WTC11 (cell line): ENCODE measurements around the gene ZMAT1. TPM values are rescaled to one million over a fixed set of nuclear protein-coding genes. Genes with fewer than 3 reads are reported as not detected.

Experiments used
- ATAC-seq: fragments of 200-7000 bp; cut with Tn5 transposase; 2 replicates; pipeline ENCODE4 v1.10.0; 2021; ENCODE audit warnings: mild to moderate bottlenecking, moderate library complexity
- CTCF ChIA-PET: fragments of 300-600 bp; sonication (Branson Sonifier 250); formaldehyde crosslinking; loops from one replicate; lab custom pipeline; 2021; ENCODE audit warnings: antibody characterized with exemption; lab: Charles Lee
- POLR2A ChIA-PET: fragments of 350-600 bp; sonication (Branson Sonifier 250); formaldehyde crosslinking; loops from one replicate; lab custom pipeline; 2021; ENCODE audit warnings: antibody characterized with exemption; lab: Charles Lee
- DNase-seq: peaks from one replicate; pipeline ENCODE4 v3.0.0; 2021; ENCODE audit warnings: low spot score
- H3K27ac Mint-ChIP-seq: 2 replicates; pipeline ENCODE4 v1.8.0; 2021; ENCODE audit warnings: mixed read lengths
- H3K27me3 Mint-ChIP-seq: 2 replicates; pipeline ENCODE4 v1.8.0; 2021; ENCODE audit warnings: low read depth, mild to moderate bottlenecking, moderate library complexity, mixed read lengths
- H3K36me3 Mint-ChIP-seq: 2 replicates; pipeline ENCODE4 v1.8.0; 2021; ENCODE audit warnings: mixed read lengths
- H3K4me1 Mint-ChIP-seq: 2 replicates; pipeline ENCODE4 v1.8.0; 2022; ENCODE audit warnings: mixed read lengths
- H3K4me3 Mint-ChIP-seq: 2 replicates; pipeline ENCODE4 v1.8.0; 2021; ENCODE audit warnings: mild to moderate bottlenecking, moderate library complexity, mixed read lengths
- H3K9me3 Mint-ChIP-seq: 2 replicates; pipeline ENCODE4 v1.8.0; 2021; ENCODE audit warnings: mixed read lengths
- CBFB ChIP-seq: sonication (generic); formaldehyde crosslinking; IDR thresholded peaks from 2 replicates; pipeline ENCODE4 v1.8.1; 2022; ENCODE audit warnings: mild to moderate bottlenecking, low read depth, missing genetic modification reagents
- ETV6 ChIP-seq: sonication (generic); formaldehyde crosslinking; IDR thresholded peaks from 2 replicates; pipeline ENCODE4 v1.8.1; 2022; ENCODE audit warnings: mild to moderate bottlenecking, missing genetic modification reagents
- FOXP1 ChIP-seq: sonication (generic); formaldehyde crosslinking; IDR thresholded peaks from 2 replicates; pipeline ENCODE4 v1.8.0; 2022; ENCODE audit warnings: missing genetic modification reagents, mild to moderate bottlenecking, moderate library complexity, borderline replicate concordance
- JUN ChIP-seq: sonication (generic); formaldehyde crosslinking; IDR thresholded peaks from 2 replicates; pipeline ENCODE4 v1.8.0; 2023; ENCODE audit warnings: mild to moderate bottlenecking, missing genetic modification reagents
- KAT7 ChIP-seq: sonication (generic); formaldehyde crosslinking; IDR thresholded peaks from 2 replicates; pipeline ENCODE4 v1.8.1; 2023; ENCODE audit warnings: missing genetic modification reagents, mild to moderate bottlenecking, borderline replicate concordance
- NFE2L1 ChIP-seq: sonication (generic); formaldehyde crosslinking; IDR thresholded peaks from 2 replicates; pipeline ENCODE4 v1.8.1; 2023; ENCODE audit warnings: missing genetic modification reagents
- RORB ChIP-seq: fragments of 250-450 bp; sonication (Bioruptor Pico); IDR thresholded peaks from 2 replicates; pipeline ENCODE4 v1.9.0; 2021; ENCODE audit warnings: mild to moderate bottlenecking
- SOX15 ChIP-seq: fragments of 250-450 bp; sonication (Bioruptor Pico); IDR thresholded peaks from 2 replicates; pipeline ENCODE4 v1.9.0; 2021; ENCODE audit warnings: mild to moderate bottlenecking
- ZBTB21 ChIP-seq: sonication (generic); formaldehyde crosslinking; IDR thresholded peaks from 2 replicates; pipeline ENCODE4 v1.8.1; 2023; ENCODE audit warnings: mild to moderate bottlenecking, missing genetic modification reagents, borderline replicate concordance
- ZNF219 ChIP-seq: sonication (generic); formaldehyde crosslinking; IDR thresholded peaks from 2 replicates; pipeline ENCODE4 v1.8.0; 2023; ENCODE audit warnings: missing genetic modification reagents, mild to moderate bottlenecking, borderline replicate concordance
- ZNF232 ChIP-seq: sonication (generic); formaldehyde crosslinking; IDR thresholded peaks from 2 replicates; pipeline ENCODE4 v1.8.0; 2022; ENCODE audit warnings: mild to moderate bottlenecking, missing genetic modification reagents
- ZNF416 ChIP-seq: fragments of 250-450 bp; sonication (Bioruptor Pico); IDR thresholded peaks from 2 replicates; pipeline ENCODE4 v1.9.0; 2021; ENCODE audit warnings: mild to moderate bottlenecking, inconsistent platforms
- ZNF671 ChIP-seq: fragments of 250-450 bp; sonication (Bioruptor Pico); IDR thresholded peaks from 2 replicates; pipeline ENCODE4 v1.8.0; 2021; ENCODE audit warnings: mild to moderate bottlenecking
- total RNA-seq: library from RNA; stranded (reverse); gene quantifications from 3 replicates; pipeline ENCODE4 v1.2.3, GENCODE V29; 2021
- TF ChIP-seq, protein P1 (sequence below): sonication (generic); formaldehyde crosslinking; IDR thresholded peaks from 2 replicates; pipeline ENCODE4 v1.8.1; 2023; ENCODE audit warnings: mild to moderate bottlenecking, missing genetic modification reagents
- TF ChIP-seq, protein P2 (sequence below): sonication (generic); formaldehyde crosslinking; IDR thresholded peaks from 2 replicates; pipeline ENCODE4 v1.8.0; 2023; ENCODE audit warnings: missing genetic modification reagents
- TF ChIP-seq, protein P3 (sequence below): fragments of 250-450 bp; sonication (Bioruptor Pico); IDR thresholded peaks from 2 replicates; pipeline ENCODE4 v1.8.0; 2021; ENCODE audit warnings: mild to moderate bottlenecking
- TF ChIP-seq, protein P4 (sequence below): fragments of 250-450 bp; sonication (Bioruptor Pico); IDR thresholded peaks from 2 replicates; pipeline ENCODE4 v1.9.0; 2021; ENCODE audit warnings: mild to moderate bottlenecking
- TF ChIP-seq, protein P5 (sequence below): sonication (generic); formaldehyde crosslinking; IDR thresholded peaks from 2 replicates; pipeline ENCODE4 v1.8.0; 2022; ENCODE audit warnings: mild to moderate bottlenecking, missing genetic modification reagents

ZMAT1 gene
- total RNA-seq, 1 experiment from 2014 or later, result 3.0 TPM

- no peak for TF ChIP-seq JUN
- TF ChIP-seq CBFB (CRISPR knock-in tag), result no peak
- TF ChIP-seq ZNF232, result no peak
- no peak for TF ChIP-seq SOX15 (CRISPR knock-in tag)
- TF ChIP-seq FOXP1 (CRISPR knock-in tag), result no peak
- TF ChIP-seq ZNF416 (CRISPR knock-in tag), result no peak
- TF ChIP-seq ZNF671 (CRISPR knock-in tag), result no peak
Observed at GRCh38 chrX:101957174-101957573, 25.3 kb upstream of the ZMAT1 start (continued).

DNA sequence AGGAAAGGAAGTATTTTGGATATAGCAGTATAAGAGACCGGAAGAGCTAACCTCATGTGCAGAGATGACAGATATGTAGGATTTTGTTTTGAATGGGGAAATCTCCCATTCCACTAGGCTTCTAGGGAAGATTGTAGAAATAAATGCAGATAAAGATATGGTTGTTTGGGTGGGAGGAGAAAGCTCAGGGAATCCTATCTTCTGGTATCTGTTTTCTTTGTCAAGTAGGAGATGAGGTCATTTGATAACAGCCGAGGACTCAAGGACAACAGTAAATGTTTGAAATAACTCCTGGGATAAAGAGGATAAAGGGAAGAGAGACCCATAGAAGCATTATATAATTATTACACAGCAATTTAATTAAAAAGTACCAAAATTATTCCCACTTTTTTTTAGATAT, 24.7 kb upstream of the ZMAT1 start:
- TF ChIP-seq, protein P1, sequence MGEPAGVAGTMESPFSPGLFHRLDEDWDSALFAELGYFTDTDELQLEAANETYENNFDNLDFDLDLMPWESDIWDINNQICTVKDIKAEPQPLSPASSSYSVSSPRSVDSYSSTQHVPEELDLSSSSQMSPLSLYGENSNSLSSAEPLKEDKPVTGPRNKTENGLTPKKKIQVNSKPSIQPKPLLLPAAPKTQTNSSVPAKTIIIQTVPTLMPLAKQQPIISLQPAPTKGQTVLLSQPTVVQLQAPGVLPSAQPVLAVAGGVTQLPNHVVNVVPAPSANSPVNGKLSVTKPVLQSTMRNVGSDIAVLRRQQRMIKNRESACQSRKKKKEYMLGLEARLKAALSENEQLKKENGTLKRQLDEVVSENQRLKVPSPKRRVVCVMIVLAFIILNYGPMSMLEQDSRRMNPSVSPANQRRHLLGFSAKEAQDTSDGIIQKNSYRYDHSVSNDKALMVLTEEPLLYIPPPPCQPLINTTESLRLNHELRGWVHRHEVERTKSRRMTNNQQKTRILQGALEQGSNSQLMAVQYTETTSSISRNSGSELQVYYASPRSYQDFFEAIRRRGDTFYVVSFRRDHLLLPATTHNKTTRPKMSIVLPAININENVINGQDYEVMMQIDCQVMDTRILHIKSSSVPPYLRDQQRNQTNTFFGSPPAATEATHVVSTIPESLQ (CRISPR knock-in tag), result no peak
- Mint-ChIP-seq H3K36me3 (peaks cover 12% of the 10 kb centered on the region), H3K4me1 (peaks cover 18% of the 10 kb centered on the region), H3K27me3 (peaks cover 55% of the 10 kb centered on the region), H3K4me3 (no peak overlapping the region), H3K9me3 (peaks cover 36% of the 10 kb centered on the region), H3K27ac (no peak overlapping the region)
- POLR2A ChIA-PET, result no interaction called here
- CTCF ChIA-PET, result no interaction called here
- no peak for ATAC-seq
- no peak for DNase-seq

GRCh38 chrX:101950581-101950980, 18.8 kb upstream of the ZMAT1 start:
- CTCF ChIA-PET, result no interaction called here
- POLR2A ChIA-PET, result interaction anchor here (0.6 kb wide), 1 partner anchor 32 kb away, joined by 3 read pairs; no protein-coding TSS in a partner anchor
- H3K4me3 Mint-ChIP-seq, result no peak overlapping the region
- TF ChIP-seq, protein P2, sequence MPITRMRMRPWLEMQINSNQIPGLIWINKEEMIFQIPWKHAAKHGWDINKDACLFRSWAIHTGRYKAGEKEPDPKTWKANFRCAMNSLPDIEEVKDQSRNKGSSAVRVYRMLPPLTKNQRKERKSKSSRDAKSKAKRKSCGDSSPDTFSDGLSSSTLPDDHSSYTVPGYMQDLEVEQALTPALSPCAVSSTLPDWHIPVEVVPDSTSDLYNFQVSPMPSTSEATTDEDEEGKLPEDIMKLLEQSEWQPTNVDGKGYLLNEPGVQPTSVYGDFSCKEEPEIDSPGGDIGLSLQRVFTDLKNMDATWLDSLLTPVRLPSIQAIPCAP (CRISPR knock-in tag), result no peak
- TF ChIP-seq RORB (CRISPR knock-in tag) (no peak), CBFB (CRISPR knock-in tag) (no peak), ZNF219 (no peak), ZBTB21 (CRISPR knock-in tag) (no peak), SOX15 (CRISPR knock-in tag) (no peak)
- TF ChIP-seq, protein P3, sequence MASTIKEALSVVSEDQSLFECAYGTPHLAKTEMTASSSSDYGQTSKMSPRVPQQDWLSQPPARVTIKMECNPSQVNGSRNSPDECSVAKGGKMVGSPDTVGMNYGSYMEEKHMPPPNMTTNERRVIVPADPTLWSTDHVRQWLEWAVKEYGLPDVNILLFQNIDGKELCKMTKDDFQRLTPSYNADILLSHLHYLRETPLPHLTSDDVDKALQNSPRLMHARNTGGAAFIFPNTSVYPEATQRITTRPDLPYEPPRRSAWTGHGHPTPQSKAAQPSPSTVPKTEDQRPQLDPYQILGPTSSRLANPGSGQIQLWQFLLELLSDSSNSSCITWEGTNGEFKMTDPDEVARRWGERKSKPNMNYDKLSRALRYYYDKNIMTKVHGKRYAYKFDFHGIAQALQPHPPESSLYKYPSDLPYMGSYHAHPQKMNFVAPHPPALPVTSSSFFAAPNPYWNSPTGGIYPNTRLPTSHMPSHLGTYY (CRISPR knock-in tag), result no peak
- TF ChIP-seq, protein P4, sequence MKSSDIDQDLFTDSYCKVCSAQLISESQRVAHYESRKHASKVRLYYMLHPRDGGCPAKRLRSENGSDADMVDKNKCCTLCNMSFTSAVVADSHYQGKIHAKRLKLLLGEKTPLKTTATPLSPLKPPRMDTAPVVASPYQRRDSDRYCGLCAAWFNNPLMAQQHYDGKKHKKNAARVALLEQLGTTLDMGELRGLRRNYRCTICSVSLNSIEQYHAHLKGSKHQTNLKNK (CRISPR knock-in tag), result no peak
- no peak overlapping the region for H3K27ac Mint-ChIP-seq
- peaks cover 16% of the 10 kb centered on the region for H3K27me3 Mint-ChIP-seq
- no peaks in the 10 kb centered on the region for H3K4me1 Mint-ChIP-seq
- H3K36me3 Mint-ChIP-seq, result peaks cover 11% of the 10 kb centered on the region
- ATAC-seq (peak; percentile 57), DNase-seq (no peak)
- peaks cover 42% of the 10 kb centered on the region for H3K9me3 Mint-ChIP-seq

- H3K4me3 Mint-ChIP-seq, result peak overlapping the region; percentile 58
- DNase-seq, result no peak
- H3K4me1 Mint-ChIP-seq, result peaks cover 12% of the 10 kb centered on the region
- peaks cover 26% of the 10 kb centered on the region for H3K27me3 Mint-ChIP-seq
- POLR2A ChIA-PET, result interaction anchor here (1.0 to 1.2 kb wide), 5 partner anchors 24 to 514 kb away, joined by 3 to 4 read pairs (median 3); partner anchors contain the start of gene BEX5
- peaks cover 12% of the 10 kb centered on the region for H3K9me3 Mint-ChIP-seq
- H3K36me3 Mint-ChIP-seq, result peaks cover 14% of the 10 kb centered on the region
- CTCF ChIA-PET, result no interaction called here
- ATAC-seq, result no peak
- H3K27ac Mint-ChIP-seq, result no peak overlapping the region; the same call in 1 of the 2 replicates
- TF ChIP-seq, protein P5, sequence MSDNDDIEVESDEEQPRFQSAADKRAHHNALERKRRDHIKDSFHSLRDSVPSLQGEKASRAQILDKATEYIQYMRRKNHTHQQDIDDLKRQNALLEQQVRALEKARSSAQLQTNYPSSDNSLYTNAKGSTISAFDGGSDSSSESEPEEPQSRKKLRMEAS (CRISPR knock-in tag), result peak; percentile 95
- TF ChIP-seq NFE2L1 (CRISPR knock-in tag), result 0 out of 2 replicates have a peak, but pooled peaks have one; percentile 81
- TF ChIP-seq, protein P3 (CRISPR knock-in tag), result no peak
- no peak for TF ChIP-seq KAT7 (CRISPR knock-in tag)
- 0 out of 2 replicates have a peak, but pooled peaks have one; percentile 49 for TF ChIP-seq ETV6 (CRISPR knock-in tag)
- TF ChIP-seq, all 79 proteins: peak for 3
Observed at GRCh38 chrX:101932249-101932570, 383 bp upstream of the ZMAT1 start.
